ENCODE data around the gene LGR6.

The LGR6 gene

GRCh38 chr1:202310746-202311145, 117.1 kb downstream of the LGR6 start:
- no peaks in the 10 kb centered on the region for H3K9me3 ChIP-seq (ENCODE audit: control insufficient read depth, insufficient read depth, low read length)
- no CpG with 5 or more reads among the region's 3 CpGs for WGBS (ENCODE audit: insufficient coverage, insufficient read length)
- H3K27me3 ChIP-seq (ENCODE audit: control insufficient read depth, insufficient read depth, low read length), result no peaks in the 10 kb centered on the region
- no peaks in the 10 kb centered on the region for H3K36me3 ChIP-seq (ENCODE audit: control insufficient read depth, insufficient read depth, low read length)
- H3K4me1 ChIP-seq (ENCODE audit: control insufficient read depth, insufficient read depth, low read length), result no peaks in the 10 kb centered on the region
- no peak for DNase-seq (ENCODE audit: low read depth, low spot score)
- H3K4me3 ChIP-seq (ENCODE audit: low read length), result no peak overlapping the region
- H3K27ac ChIP-seq (ENCODE audit: low read length), result no peak overlapping the region

GRCh38 chr1:202311875-202312635, 118.5 kb downstream of the LGR6 start:
- WGBS (ENCODE audit: insufficient coverage, insufficient read length), result no CpG with 5 or more reads among the region's 14 CpGs
- H3K4me3 ChIP-seq (ENCODE audit: low read length), result no peak overlapping the region
- no peaks in the 10 kb centered on the region for H3K36me3 ChIP-seq (ENCODE audit: control insufficient read depth, insufficient read depth, low read length)
- no peak for DNase-seq (ENCODE audit: low read depth, low spot score)
- no peaks in the 10 kb centered on the region for H3K9me3 ChIP-seq (ENCODE audit: control insufficient read depth, insufficient read depth, low read length)
- no peak overlapping the region for H3K27ac ChIP-seq (ENCODE audit: low read length)
- no peaks in the 10 kb centered on the region for H3K4me1 ChIP-seq (ENCODE audit: control insufficient read depth, insufficient read depth, low read length)
- no peaks in the 10 kb centered on the region for H3K27me3 ChIP-seq (ENCODE audit: control insufficient read depth, insufficient read depth, low read length)

GRCh38 chr1:202315576-202316168, 122.1 kb downstream of the LGR6 start:
- Histone ChIP-seq H3K27ac (ENCODE audit: low read length) (no peak overlapping the region), H3K4me3 (ENCODE audit: low read length) (no peak overlapping the region), H3K36me3 (ENCODE audit: control insufficient read depth, insufficient read depth, low read length) (no peaks in the 10 kb centered on the region), H3K27me3 (ENCODE audit: control insufficient read depth, insufficient read depth, low read length) (no peaks in the 10 kb centered on the region), H3K9me3 (ENCODE audit: control insufficient read depth, insufficient read depth, low read length) (no peaks in the 10 kb centered on the region), H3K4me1 (ENCODE audit: control insufficient read depth, insufficient read depth, low read length) (peaks cover 2% of the 10 kb centered on the region; the same call in 1 of the 2 replicates)
- WGBS (ENCODE audit: insufficient coverage, insufficient read length), result no CpG with 5 or more reads among the region's 9 CpGs
- DNase-seq (ENCODE audit: low read depth, low spot score), result peak; percentile 72

- no peak for DNase-seq (ENCODE audit: low read depth, low spot score)
- H3K4me1 ChIP-seq (ENCODE audit: control insufficient read depth, insufficient read depth, low read length), result peaks cover 2% of the 10 kb centered on the region; the same call in 1 of the 2 replicates
- H3K4me3 ChIP-seq (ENCODE audit: low read length), result no peak overlapping the region
- H3K27me3 ChIP-seq (ENCODE audit: control insufficient read depth, insufficient read depth, low read length), result no peaks in the 10 kb centered on the region
- no peaks in the 10 kb centered on the region for H3K9me3 ChIP-seq (ENCODE audit: control insufficient read depth, insufficient read depth, low read length)
- no peaks in the 10 kb centered on the region for H3K36me3 ChIP-seq (ENCODE audit: control insufficient read depth, insufficient read depth, low read length)
- H3K27ac ChIP-seq (ENCODE audit: low read length), result no peak overlapping the region
Observed at GRCh38 chr1:202316186-202316585, 122.6 kb downstream of the LGR6 start.

GRCh38 chr1:202317941-202318925, 124.6 kb downstream of the LGR6 start:
- H3K4me1 ChIP-seq (ENCODE audit: control insufficient read depth, insufficient read depth, low read length), result peaks cover 2% of the 10 kb centered on the region; the same call in 1 of the 2 replicates
- no peak overlapping the region for H3K27ac ChIP-seq (ENCODE audit: low read length)
- no peaks in the 10 kb centered on the region for H3K36me3 ChIP-seq (ENCODE audit: control insufficient read depth, insufficient read depth, low read length)
- no peak overlapping the region; the same call in 1 of the 2 replicates for H3K4me3 ChIP-seq (ENCODE audit: low read length)
- DNase-seq (ENCODE audit: low read depth, low spot score), result no peak
- no peaks in the 10 kb centered on the region for H3K27me3 ChIP-seq (ENCODE audit: control insufficient read depth, insufficient read depth, low read length)
- no CpG with 5 or more reads among the region's 52 CpGs for WGBS (ENCODE audit: insufficient coverage, insufficient read length)
- no peaks in the 10 kb centered on the region for H3K9me3 ChIP-seq (ENCODE audit: control insufficient read depth, insufficient read depth, low read length)

GRCh38 chr1:202319381-202320080, 125.9 kb downstream of the LGR6 start:
- Histone ChIP-seq H3K36me3 (ENCODE audit: control insufficient read depth, insufficient read depth, low read length) (no peaks in the 10 kb centered on the region), H3K4me3 (ENCODE audit: low read length) (no peak overlapping the region), H3K27me3 (ENCODE audit: control insufficient read depth, insufficient read depth, low read length) (no peaks in the 10 kb centered on the region), H3K9me3 (ENCODE audit: control insufficient read depth, insufficient read depth, low read length) (no peaks in the 10 kb centered on the region), H3K4me1 (ENCODE audit: control insufficient read depth, insufficient read depth, low read length) (peaks cover 2% of the 10 kb centered on the region; the same call in 1 of the 2 replicates), H3K27ac (ENCODE audit: low read length) (no peak overlapping the region)
- no CpG with 5 or more reads among the region's 4 CpGs for whole genome bisulfite sequencing (ENCODE audit: insufficient coverage, insufficient read length)
- DNase-seq (ENCODE audit: low read depth, low spot score), result no peak

GRCh38 chr1:202320081-202320405, 126.4 kb downstream of the LGR6 start:
- no peak overlapping the region for H3K4me3 ChIP-seq (ENCODE audit: low read length)
- no peaks in the 10 kb centered on the region for H3K27me3 ChIP-seq (ENCODE audit: control insufficient read depth, insufficient read depth, low read length)
- H3K9me3 ChIP-seq (ENCODE audit: control insufficient read depth, insufficient read depth, low read length), result no peaks in the 10 kb centered on the region
- peaks cover 2% of the 10 kb centered on the region; the same call in 1 of the 2 replicates for H3K4me1 ChIP-seq (ENCODE audit: control insufficient read depth, insufficient read depth, low read length)
- no peak for DNase-seq (ENCODE audit: low read depth, low spot score)
- H3K27ac ChIP-seq (ENCODE audit: low read length), result no peak overlapping the region
- no peaks in the 10 kb centered on the region for H3K36me3 ChIP-seq (ENCODE audit: control insufficient read depth, insufficient read depth, low read length)

- Histone ChIP-seq H3K27ac (ENCODE audit: low read length) (no peak overlapping the region), H3K27me3 (ENCODE audit: control insufficient read depth, insufficient read depth, low read length) (no peaks in the 10 kb centered on the region), H3K36me3 (ENCODE audit: control insufficient read depth, insufficient read depth, low read length) (no peaks in the 10 kb centered on the region), H3K4me1 (ENCODE audit: control insufficient read depth, insufficient read depth, low read length) (peaks cover 2% of the 10 kb centered on the region; the same call in 1 of the 2 replicates), H3K9me3 (ENCODE audit: control insufficient read depth, insufficient read depth, low read length) (no peaks in the 10 kb centered on the region), H3K4me3 (ENCODE audit: low read length) (no peak overlapping the region)
- DNase-seq (ENCODE audit: low read depth, low spot score), result no peak
- no CpG with 5 or more reads among the region's 4 CpGs for WGBS (ENCODE audit: insufficient coverage, insufficient read length)
Observed at GRCh38 chr1:202323731-202324130, 130.1 kb downstream of the LGR6 start.

GRCh38 chr1:202324646-202325045, 131.0 kb downstream of the LGR6 start:
- no CpG with 5 or more reads among the region's 2 CpGs for WGBS (ENCODE audit: insufficient coverage, insufficient read length)
- no peaks in the 10 kb centered on the region for H3K9me3 ChIP-seq (ENCODE audit: control insufficient read depth, insufficient read depth, low read length)
- no peak overlapping the region for H3K4me3 ChIP-seq (ENCODE audit: low read length)
- H3K27ac ChIP-seq (ENCODE audit: low read length), result no peak overlapping the region
- no peaks in the 10 kb centered on the region; the same call in 1 of the 2 replicates for H3K36me3 ChIP-seq (ENCODE audit: control insufficient read depth, insufficient read depth, low read length)
- H3K4me1 ChIP-seq (ENCODE audit: control insufficient read depth, insufficient read depth, low read length), result no peaks in the 10 kb centered on the region
- no peaks in the 10 kb centered on the region for H3K27me3 ChIP-seq (ENCODE audit: control insufficient read depth, insufficient read depth, low read length)
- no peak for DNase-seq (ENCODE audit: low read depth, low spot score)

- no peak overlapping the region for H3K4me3 ChIP-seq (ENCODE audit: low read length)
- no peak overlapping the region for H3K27ac ChIP-seq (ENCODE audit: low read length)
- no peaks in the 10 kb centered on the region for H3K27me3 ChIP-seq (ENCODE audit: control insufficient read depth, insufficient read depth, low read length)
- no peaks in the 10 kb centered on the region for H3K4me1 ChIP-seq (ENCODE audit: control insufficient read depth, insufficient read depth, low read length)
- H3K36me3 ChIP-seq (ENCODE audit: control insufficient read depth, insufficient read depth, low read length), result peaks cover 14% of the 10 kb centered on the region; the same call in 1 of the 2 replicates
- peak; percentile 41 for DNase-seq (ENCODE audit: low read depth, low spot score)
- H3K9me3 ChIP-seq (ENCODE audit: control insufficient read depth, insufficient read depth, low read length), result no peaks in the 10 kb centered on the region
Observed at GRCh38 chr1:202329891-202330290, 136.3 kb downstream of the LGR6 start.

All from iPS DF 6.9 (cell line).